SH-SY5Y (cell line): ENCODE results near the gene RAD51B.

Experiments used
- GATA2 ChIP-seq: IDR thresholded peaks from 2 replicates; pipeline ENCODE4 v1.6.1; 2011; ENCODE audit warnings: mild to moderate bottlenecking, low read depth, low read length
- GATA3 ChIP-seq: IDR thresholded peaks from 2 replicates; pipeline ENCODE4 v1.6.1; 2011; ENCODE audit warnings: low read depth, mild to moderate bottlenecking, low read length, moderate library complexity

DNA sequence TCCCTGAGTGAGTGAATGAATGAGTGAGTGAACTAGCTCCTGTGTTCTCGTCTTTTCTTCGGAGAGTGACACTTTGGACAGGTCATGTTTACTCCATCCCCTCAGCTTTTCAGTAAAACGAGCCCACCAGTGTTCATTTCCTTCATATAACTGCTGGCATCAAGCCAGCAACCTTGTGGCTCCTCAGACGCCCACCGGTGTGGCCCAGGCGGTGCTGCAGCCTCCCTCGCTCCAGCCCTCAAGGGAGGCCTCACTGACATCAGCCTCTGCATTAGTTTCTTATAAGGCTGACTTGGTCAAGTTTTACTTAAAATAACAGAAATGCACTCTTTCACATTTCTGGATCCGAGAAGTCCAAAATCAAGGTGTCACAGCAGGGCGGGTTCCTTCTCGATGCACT is 785.2 kb downstream of the RAD51B start:
- TF ChIP-seq GATA3, result no peak
- TF ChIP-seq GATA2, result no peak
